ENCODE data around the gene PIK3CG.

Gene PIK3CG

GRCh38 chr7:106865130-106866041 lies at the start of gene PIK3CG:
Gene PIK3CG (plus strand): TSS chr7:106865282. CDS start chr7:106867562, 2,280 bp downstream.
- Histone ChIP-seq H3K9me3 (ENCODE audit: insufficient read depth, low read length) (no peaks in the 10 kb centered on the region), H3K4me1 (ENCODE audit: insufficient read depth, insufficient read length) (no peaks in the 10 kb centered on the region), H3K9ac (ENCODE audit: insufficient read length, low read depth) (no peak within 1 kb of the TSS), H3K27me3 (ENCODE audit: insufficient read depth, insufficient read length) (no peaks in the 10 kb centered on the region), H3K36me3 (ENCODE audit: insufficient read depth, insufficient read length, low read length) (no peaks in the 10 kb centered on the region), H3K4me3 (ENCODE audit: insufficient read length, low read depth) (no peak within 1 kb of the TSS)
- TF ChIP-seq ZNF274 (IDR thresholded peaks at IDR 0.05; ENCODE audit: low read depth, low read length) (no peak), YY1 (IDR thresholded peaks at IDR 0.05; ENCODE audit: insufficient read depth, insufficient read length) (no peak), SUZ12 (IDR thresholded peaks at IDR 0.05; ENCODE audit: extremely low read depth, insufficient read depth, insufficient read length) (no peak)
- no peak for DNase-seq (ENCODE audit: low read depth, low spot score)

GRCh38 chr7:106817098-106817497 lies 48.0 kb upstream of the PIK3CG start:
- no peak for TF ChIP-seq ZNF274 (IDR thresholded peaks at IDR 0.05; ENCODE audit: low read depth, low read length)
- no peak for TF ChIP-seq YY1 (IDR thresholded peaks at IDR 0.05; ENCODE audit: insufficient read depth, insufficient read length)
- no peak for TF ChIP-seq SUZ12 (IDR thresholded peaks at IDR 0.05; ENCODE audit: extremely low read depth, insufficient read depth, insufficient read length)
- no peak overlapping the region for H3K4me3 ChIP-seq (ENCODE audit: insufficient read length, low read depth)
- no peaks in the 10 kb centered on the region for H3K9me3 ChIP-seq (ENCODE audit: insufficient read depth, low read length)
- DNase-seq (ENCODE audit: low read depth, low spot score) = no peak
- no peak overlapping the region for H3K9ac ChIP-seq (ENCODE audit: insufficient read length, low read depth)
- no peaks in the 10 kb centered on the region for H3K4me1 ChIP-seq (ENCODE audit: insufficient read depth, insufficient read length)
- H3K27me3 ChIP-seq (ENCODE audit: insufficient read depth, insufficient read length) = no peaks in the 10 kb centered on the region
- no peaks in the 10 kb centered on the region for H3K36me3 ChIP-seq (ENCODE audit: insufficient read depth, insufficient read length, low read length)

GRCh38 chr7:106818736-106819135 lies 46.3 kb upstream of the PIK3CG start:
- Histone ChIP-seq H3K27me3 (ENCODE audit: insufficient read depth, insufficient read length) (no peaks in the 10 kb centered on the region), H3K4me1 (ENCODE audit: insufficient read depth, insufficient read length) (no peaks in the 10 kb centered on the region), H3K9me3 (ENCODE audit: insufficient read depth, low read length) (no peaks in the 10 kb centered on the region), H3K36me3 (ENCODE audit: insufficient read depth, insufficient read length, low read length) (no peaks in the 10 kb centered on the region), H3K9ac (ENCODE audit: insufficient read length, low read depth) (no peak overlapping the region), H3K4me3 (ENCODE audit: insufficient read length, low read depth) (no peak overlapping the region)
- no peak for DNase-seq (ENCODE audit: low read depth, low spot score)
- TF ChIP-seq ZNF274 (IDR thresholded peaks at IDR 0.05; ENCODE audit: low read depth, low read length) (no peak), YY1 (IDR thresholded peaks at IDR 0.05; ENCODE audit: insufficient read depth, insufficient read length) (no peak), SUZ12 (IDR thresholded peaks at IDR 0.05; ENCODE audit: extremely low read depth, insufficient read depth, insufficient read length) (no peak)

GRCh38 chr7:106819546-106819945 lies 45.5 kb upstream of the PIK3CG start:
- Histone ChIP-seq H3K4me3 (ENCODE audit: insufficient read length, low read depth) (no peak overlapping the region), H3K36me3 (ENCODE audit: insufficient read depth, insufficient read length, low read length) (no peaks in the 10 kb centered on the region), H3K9ac (ENCODE audit: insufficient read length, low read depth) (no peak overlapping the region), H3K9me3 (ENCODE audit: insufficient read depth, low read length) (no peaks in the 10 kb centered on the region), H3K27me3 (ENCODE audit: insufficient read depth, insufficient read length) (no peaks in the 10 kb centered on the region), H3K4me1 (ENCODE audit: insufficient read depth, insufficient read length) (no peaks in the 10 kb centered on the region)
- TF ChIP-seq YY1 (IDR thresholded peaks at IDR 0.05; ENCODE audit: insufficient read depth, insufficient read length) (no peak), ZNF274 (IDR thresholded peaks at IDR 0.05; ENCODE audit: low read depth, low read length) (no peak), SUZ12 (IDR thresholded peaks at IDR 0.05; ENCODE audit: extremely low read depth, insufficient read depth, insufficient read length) (no peak)
- DNase-seq (ENCODE audit: low read depth, low spot score) = no peak

- DNase-seq (ENCODE audit: low read depth, low spot score) = no peak
- H3K9ac ChIP-seq (ENCODE audit: insufficient read length, low read depth) = no peak overlapping the region
- H3K9me3 ChIP-seq (ENCODE audit: insufficient read depth, low read length) = no peaks in the 10 kb centered on the region
- no peak for TF ChIP-seq ZNF274 (IDR thresholded peaks at IDR 0.05; ENCODE audit: low read depth, low read length)
- no peak for TF ChIP-seq SUZ12 (IDR thresholded peaks at IDR 0.05; ENCODE audit: extremely low read depth, insufficient read depth, insufficient read length)
- no peak for TF ChIP-seq YY1 (IDR thresholded peaks at IDR 0.05; ENCODE audit: insufficient read depth, insufficient read length)
- no peaks in the 10 kb centered on the region for H3K36me3 ChIP-seq (ENCODE audit: insufficient read depth, insufficient read length, low read length)
- no peak overlapping the region for H3K4me3 ChIP-seq (ENCODE audit: insufficient read length, low read depth)
- no peaks in the 10 kb centered on the region for H3K4me1 ChIP-seq (ENCODE audit: insufficient read depth, insufficient read length)
- H3K27me3 ChIP-seq (ENCODE audit: insufficient read depth, insufficient read length) = no peaks in the 10 kb centered on the region
Observed at GRCh38 chr7:106820321-106821217, 44.5 kb upstream of the PIK3CG start.

GRCh38 chr7:106823631-106824030 lies 41.5 kb upstream of the PIK3CG start:
- no peak overlapping the region for H3K4me3 ChIP-seq (ENCODE audit: insufficient read length, low read depth)
- no peak for DNase-seq (ENCODE audit: low read depth, low spot score)
- H3K27me3 ChIP-seq (ENCODE audit: insufficient read depth, insufficient read length) = no peaks in the 10 kb centered on the region
- no peaks in the 10 kb centered on the region for H3K36me3 ChIP-seq (ENCODE audit: insufficient read depth, insufficient read length, low read length)
- no peaks in the 10 kb centered on the region for H3K4me1 ChIP-seq (ENCODE audit: insufficient read depth, insufficient read length)
- TF ChIP-seq YY1 (IDR thresholded peaks at IDR 0.05; ENCODE audit: insufficient read depth, insufficient read length) (no peak), SUZ12 (IDR thresholded peaks at IDR 0.05; ENCODE audit: extremely low read depth, insufficient read depth, insufficient read length) (no peak), ZNF274 (IDR thresholded peaks at IDR 0.05; ENCODE audit: low read depth, low read length) (no peak)
- H3K9me3 ChIP-seq (ENCODE audit: insufficient read depth, low read length) = no peaks in the 10 kb centered on the region
- no peak overlapping the region for H3K9ac ChIP-seq (ENCODE audit: insufficient read length, low read depth)

Data from NT2/D1 (cell line).